HG03196 (cell line): ENCODE measurements around the gene SLC16A14.

Experiments used
- ATAC-seq: cut with Tn5 transposase; IDR thresholded peaks from one replicate; pipeline ENCODE4 v1.9.1; 2021; ENCODE audit not compliant: unreplicated experiment

Gene SLC16A14

GRCh38 chr2:230043025-230043424 is 25.7 kb downstream of the SLC16A14 start:
- ATAC-seq = no peak

- ATAC-seq = no peak
Measured at GRCh38 chr2:230042195-230042594, 26.5 kb downstream of the SLC16A14 start.

GRCh38 chr2:230023313-230023712 is 45.4 kb downstream of the SLC16A14 start:
- no peak for ATAC-seq

- no peak for ATAC-seq
Measured at GRCh38 chr2:230019742-230020141, 49.0 kb downstream of the SLC16A14 start.

GRCh38 chr2:230018153-230018552 is 50.6 kb downstream of the SLC16A14 start:
- no peak for ATAC-seq

- no peak for ATAC-seq
Measured at GRCh38 chr2:230016844-230017243, 51.9 kb downstream of the SLC16A14 start.

- ATAC-seq = no peak
Measured at GRCh38 chr2:230012267-230012884, 56.3 kb downstream of the SLC16A14 start.

- ATAC-seq = no peak
Measured at GRCh38 chr2:230011617-230012016, 57.1 kb downstream of the SLC16A14 start.

- no peak for ATAC-seq
Measured at GRCh38 chr2:230010501-230010900, 58.2 kb downstream of the SLC16A14 start.

GRCh38 chr2:230008708-230009066 is 60.0 kb downstream of the SLC16A14 start:
- no peak for ATAC-seq

- ATAC-seq = no peak
Measured at GRCh38 chr2:230007931-230008707, 60.6 kb downstream of the SLC16A14 start.

- ATAC-seq = peak; percentile 87
Measured at GRCh38 chr2:230000118-230000841, 68.4 kb downstream of the SLC16A14 start.

GRCh38 chr2:229997565-229997964 is 71.2 kb downstream of the SLC16A14 start:
- no peak for ATAC-seq

- no peak for ATAC-seq
Measured at GRCh38 chr2:229996320-229996719, 72.4 kb downstream of the SLC16A14 start.

- no peak for ATAC-seq
Measured at GRCh38 chr2:229993236-229993635, 75.5 kb downstream of the SLC16A14 start.
